ENCODE data around the gene SLC26A6. TPM values are rescaled to one million over a fixed set of nuclear protein-coding genes. Genes with fewer than 3 reads are reported as not detected.

SLC26A6 gene
- total RNA-seq, 1 experiment from 2014 or later: 58.9 TPM

- TF ChIP-seq MLX (CRISPR knock-in tag; IDR thresholded peaks at IDR 0.05): no peak
- TF ChIP-seq TEAD4 (CRISPR knock-in tag; IDR thresholded peaks at IDR 0.05): no peak
- TF ChIP-seq EMX1 (CRISPR knock-in tag; IDR thresholded peaks at IDR 0.05): no peak
- TF ChIP-seq ATF3 (CRISPR knock-in tag; conservative IDR thresholded peaks at IDR 0.05): no peak
- TF ChIP-seq GTF2I (CRISPR knock-in tag; conservative IDR thresholded peaks at IDR 0.05): no peak
- TF ChIP-seq NR3C1 (CRISPR knock-in tag; conservative IDR thresholded peaks at IDR 0.05; ENCODE audit: low read depth): no peak
- no peak for TF ChIP-seq GRHL2 (CRISPR knock-in tag; IDR thresholded peaks at IDR 0.05; ENCODE audit: insufficient replicate concordance, severe bottlenecking)
- no peak for TF ChIP-seq ARID4B (CRISPR knock-in tag; IDR thresholded peaks at IDR 0.05; ENCODE audit: borderline replicate concordance)
- no peak for TF ChIP-seq ZNF512 (CRISPR knock-in tag; IDR thresholded peaks at IDR 0.05; ENCODE audit: borderline replicate concordance)
- TF ChIP-seq NR1H2 (CRISPR knock-in tag; IDR thresholded peaks at IDR 0.05): no peak
- Mint-ChIP-seq H3K27me3 (ENCODE audit: low read depth) (no peaks in the 10 kb centered on the region), H3K4me3 (no peak overlapping the region), H3K36me3 (peaks cover 57% of the 10 kb centered on the region), H3K9me3 (no peaks in the 10 kb centered on the region), H3K4me1 (peaks cover 16% of the 10 kb centered on the region), H3K27ac (no peak overlapping the region; the same call in 1 of the 2 replicates)
- POLR2A ChIA-PET: no interaction called here
- CTCF ChIA-PET: no interaction called here
- ATAC-seq (no peak), DNase-seq (ENCODE audit: low spot score) (no peak)
Measured at GRCh38 chr3:48599077-48599501, 36.2 kb downstream of the SLC26A6 start.

- Mint-ChIP-seq H3K27ac (no peak overlapping the region), H3K36me3 (peaks cover 51% of the 10 kb centered on the region), H3K4me1 (peaks cover 16% of the 10 kb centered on the region), H3K9me3 (no peaks in the 10 kb centered on the region), H3K4me3 (no peak overlapping the region), H3K27me3 (ENCODE audit: low read depth) (no peaks in the 10 kb centered on the region)
- ChIA-PET POLR2A (interaction anchor here (0.5 kb wide), 1 partner anchor 119 kb away, joined by 3 read pairs; no protein-coding TSS in a partner anchor), CTCF (interaction anchor here (1.0 to 1.4 kb wide), 3 partner anchors 37 to 162 kb away, joined by 3 to 6 read pairs (median 4); partner anchors contain the start of gene SLC26A6)
- DNase-seq (ENCODE audit: low spot score): no peak
- no peak for TF ChIP-seq TEAD4 (CRISPR knock-in tag; IDR thresholded peaks at IDR 0.05)
- no peak for TF ChIP-seq JAZF1 (CRISPR knock-in tag; IDR thresholded peaks at IDR 0.05)
- no peak for TF ChIP-seq TP53 (CRISPR knock-in tag; IDR thresholded peaks at IDR 0.05)
- TF ChIP-seq SP1 (CRISPR knock-in tag; conservative IDR thresholded peaks at IDR 0.05): no peak
- no peak for TF ChIP-seq SMAD3 (CRISPR knock-in tag; IDR thresholded peaks at IDR 0.05; ENCODE audit: borderline replicate concordance)
- no peak for TF ChIP-seq CDX4 (CRISPR knock-in tag; IDR thresholded peaks at IDR 0.05; ENCODE audit: borderline replicate concordance)
- no peak for TF ChIP-seq PRDM15 (CRISPR knock-in tag; IDR thresholded peaks at IDR 0.05)
- TF ChIP-seq ZNF232 (CRISPR knock-in tag; IDR thresholded peaks at IDR 0.05): no peak
- no peak for TF ChIP-seq NFE2L1 (CRISPR knock-in tag; IDR thresholded peaks at IDR 0.05)
- no peak for TF ChIP-seq E2F4 (CRISPR knock-in tag; IDR thresholded peaks at IDR 0.05; ENCODE audit: borderline replicate concordance, low read depth)
- no peak for ATAC-seq
Measured at GRCh38 chr3:48598323-48599076, 36.8 kb downstream of the SLC26A6 start.

Measured in WTC11 (cell line).